AG08395 (cell line): ENCODE measurements around the gene PWWP2B.
A peak's percentile ranks its signal among the peaks of the same experiment; 100 is the strongest.

Experiments used
- DNase-seq: peaks from one replicate; pipeline ENCODE4 v3.0.0; 2012; ENCODE audit warnings: mixed read lengths, low spot score

Gene PWWP2B

DNA sequence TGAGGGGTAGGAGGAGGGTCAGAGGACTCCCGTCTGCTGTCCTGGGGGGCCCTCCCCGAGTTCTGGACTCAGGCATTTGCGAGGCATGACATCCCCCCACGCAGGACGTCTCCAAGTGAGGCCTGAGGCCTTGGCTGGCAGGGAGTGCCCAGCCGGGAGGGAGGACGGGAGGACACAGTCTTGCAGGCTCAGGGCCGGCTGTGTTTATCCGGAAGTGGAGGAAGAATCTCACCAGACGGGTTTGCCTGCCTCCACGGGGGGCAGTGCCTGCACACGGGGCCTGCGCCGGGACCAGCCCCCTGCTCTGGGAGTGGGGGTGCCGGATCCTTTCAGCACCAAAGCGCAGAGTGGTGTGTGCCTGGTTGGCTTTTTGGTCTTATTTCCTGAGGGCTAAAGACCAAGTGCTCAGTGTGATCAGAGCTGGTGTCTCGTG, 10.9 kb downstream of the PWWP2B start:
- peak; percentile 64 for DNase-seq

DNA sequence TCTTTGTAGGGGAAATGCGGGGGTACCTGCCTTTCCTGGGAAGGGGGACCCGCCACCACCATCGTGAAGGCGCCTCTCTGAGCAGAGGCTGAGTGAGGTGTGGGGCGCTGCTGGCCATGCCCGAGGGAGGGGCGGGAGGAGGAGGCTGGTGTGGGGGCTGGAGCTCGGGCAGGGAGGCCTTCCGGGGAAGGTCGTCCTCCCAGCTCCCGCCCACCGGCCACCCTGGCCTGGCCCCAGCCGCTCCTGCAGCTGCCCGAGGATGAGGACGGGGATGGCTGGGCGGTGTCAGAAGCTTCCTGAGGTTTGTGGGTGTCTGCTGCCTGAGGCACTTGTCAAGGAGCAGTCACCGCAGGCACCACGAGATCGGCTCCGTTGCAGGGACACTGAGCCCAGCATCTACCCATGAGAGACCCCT, 11.4 kb downstream of the PWWP2B start:
- peak; percentile 20 for DNase-seq

DNA sequence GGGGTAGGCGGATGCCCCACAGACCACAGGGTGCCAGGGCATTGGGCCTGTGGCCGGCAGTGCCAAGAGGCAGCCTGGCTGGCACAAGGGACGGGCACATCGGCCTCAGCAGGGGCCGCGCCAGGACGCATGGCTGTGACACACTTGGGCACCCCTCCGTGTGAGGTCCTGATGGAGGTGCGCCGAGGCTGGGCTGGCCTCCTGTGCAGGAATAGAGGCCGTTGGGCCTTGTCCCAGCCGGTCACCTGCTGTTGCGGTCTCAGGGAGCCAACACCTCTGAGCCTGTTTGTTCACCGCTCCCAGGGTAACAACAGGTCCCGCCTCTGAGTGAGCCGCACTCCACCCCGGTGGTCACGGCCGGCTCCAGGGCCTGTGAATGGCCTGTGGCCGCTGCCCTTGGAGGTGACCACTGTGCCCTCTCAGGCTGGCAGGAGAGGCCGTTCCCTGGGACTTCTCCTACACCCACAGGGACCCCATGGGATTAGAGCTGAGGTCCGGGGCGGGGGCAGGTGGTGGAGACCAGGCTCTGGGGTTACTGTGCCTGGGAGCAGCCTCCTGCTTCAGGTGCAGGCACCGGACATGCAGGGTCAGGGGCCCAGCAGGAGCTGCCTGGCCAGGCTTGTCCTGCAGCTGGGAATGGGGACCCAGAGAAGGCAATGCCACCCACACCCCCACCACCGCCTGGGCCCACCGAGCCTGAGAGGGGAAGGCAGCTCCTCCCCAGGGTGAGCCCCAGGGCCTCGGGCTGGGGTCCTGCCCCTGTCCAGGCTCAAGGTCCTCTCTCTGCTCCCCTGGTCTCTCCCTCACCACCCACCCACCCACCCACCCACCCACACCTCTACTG, 12.0 kb downstream of the PWWP2B start:
- DNase-seq: no peak

GRCh38 chr10:132409667-132410028, 12.6 kb downstream of the PWWP2B start:
- no peak for DNase-seq

DNA sequence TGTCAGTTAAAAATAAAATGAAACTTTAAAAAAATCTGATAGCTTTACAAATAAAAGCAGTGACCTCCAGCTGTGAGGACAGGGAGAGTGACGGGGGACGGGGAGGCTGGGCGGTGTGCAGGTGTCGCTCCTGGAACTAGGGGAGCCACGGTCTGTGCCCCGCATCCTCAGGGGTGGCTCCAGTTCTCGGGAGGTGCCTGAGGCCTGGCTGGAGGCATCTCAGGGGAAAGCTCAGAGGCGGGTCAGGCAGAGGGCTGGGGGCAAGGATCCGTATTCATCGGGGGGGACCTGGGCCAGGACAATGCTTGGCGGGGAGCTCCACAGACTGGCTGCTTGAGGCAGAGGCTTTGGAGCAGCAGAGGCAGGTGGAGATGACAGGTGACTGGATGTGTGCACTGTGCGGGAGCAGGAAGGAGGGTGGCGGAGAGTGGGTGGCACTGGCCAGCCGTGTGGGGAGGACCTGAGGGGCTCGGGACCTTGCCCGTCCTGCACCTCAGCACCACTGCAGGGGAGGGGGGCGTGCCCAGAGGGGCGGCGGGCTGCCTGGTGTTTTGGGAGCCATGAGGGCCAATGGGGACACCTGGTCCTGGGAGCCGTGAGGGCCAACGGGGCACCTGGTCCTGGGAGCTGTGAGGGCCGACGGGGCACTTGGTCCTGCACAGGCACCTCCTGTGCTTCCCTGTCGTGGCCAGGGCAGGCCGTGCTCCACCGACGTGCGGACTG, 13.2 kb downstream of the PWWP2B start:
- DNase-seq: no peak

DNA sequence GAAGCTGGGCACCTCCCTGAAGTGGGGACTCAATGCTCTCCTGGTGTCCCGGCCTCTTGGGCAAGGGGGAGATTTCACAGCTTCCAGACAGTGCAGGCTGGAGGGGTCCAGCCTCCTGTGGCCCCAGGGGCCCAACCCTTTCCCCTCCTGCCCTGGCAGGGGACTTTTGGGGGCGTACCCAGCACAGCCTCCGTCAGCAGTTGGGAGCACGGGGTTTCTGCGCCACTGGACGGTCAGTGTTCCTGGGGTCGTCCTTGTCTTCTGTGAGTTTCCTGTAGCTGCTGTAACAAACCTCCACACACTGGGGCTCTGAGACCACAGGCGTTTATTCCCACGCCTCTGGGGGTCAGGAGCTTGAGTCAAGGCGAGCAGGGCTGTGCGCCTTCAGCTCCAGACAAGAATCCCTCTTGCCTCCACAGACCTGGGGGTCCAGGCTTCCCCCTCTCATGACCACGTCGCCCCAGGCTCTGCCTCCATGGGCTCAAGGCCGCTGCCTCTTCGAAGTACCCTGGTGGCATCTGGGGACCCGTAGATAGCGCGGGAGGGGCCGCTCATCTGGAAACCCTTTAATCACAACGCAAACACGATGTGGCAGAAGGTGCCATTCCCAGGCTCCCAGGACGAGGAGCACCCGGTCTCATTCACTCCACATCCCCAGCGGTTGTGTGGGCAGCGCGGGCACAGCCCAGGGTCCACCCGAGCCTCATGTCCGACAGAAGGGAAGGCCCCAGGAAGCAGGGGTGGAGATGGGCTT, 14.0 kb downstream of the PWWP2B start:
- no peak for DNase-seq

DNA sequence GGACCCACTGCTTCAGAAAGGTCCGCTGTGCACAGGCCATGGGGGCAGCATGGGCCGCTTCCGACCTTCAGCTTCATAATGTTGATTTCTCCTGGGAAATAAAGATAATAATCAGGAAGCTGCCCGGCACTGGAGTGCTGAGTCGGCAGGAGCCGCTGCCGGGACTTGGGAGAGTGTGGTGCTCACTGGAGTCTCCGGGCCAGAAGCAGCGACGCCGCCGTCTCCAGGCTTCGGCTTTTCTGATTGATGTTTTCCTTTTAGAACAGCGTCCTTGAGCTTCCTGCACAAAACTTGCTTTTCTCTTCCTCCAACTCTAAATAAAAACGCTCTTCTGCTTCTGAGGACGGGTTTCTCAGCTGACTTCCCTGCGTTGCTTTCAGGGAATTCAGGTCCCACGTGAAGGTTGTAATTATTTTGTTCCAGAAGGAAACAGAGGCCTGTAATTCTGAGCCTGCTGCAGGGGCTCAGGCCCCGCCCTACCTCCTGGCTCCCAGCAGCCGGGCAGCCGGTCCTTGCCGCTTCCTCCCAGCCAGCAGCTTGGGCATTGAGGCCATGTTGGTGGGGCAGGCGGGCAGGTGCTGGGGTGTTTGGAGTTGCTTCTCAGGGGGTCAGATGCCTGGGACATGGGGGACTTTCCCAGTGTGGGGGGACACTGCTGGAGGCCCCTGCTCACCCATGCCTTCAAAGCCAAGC, 14.7 kb downstream of the PWWP2B start:
- DNase-seq: peak; percentile 73

DNA sequence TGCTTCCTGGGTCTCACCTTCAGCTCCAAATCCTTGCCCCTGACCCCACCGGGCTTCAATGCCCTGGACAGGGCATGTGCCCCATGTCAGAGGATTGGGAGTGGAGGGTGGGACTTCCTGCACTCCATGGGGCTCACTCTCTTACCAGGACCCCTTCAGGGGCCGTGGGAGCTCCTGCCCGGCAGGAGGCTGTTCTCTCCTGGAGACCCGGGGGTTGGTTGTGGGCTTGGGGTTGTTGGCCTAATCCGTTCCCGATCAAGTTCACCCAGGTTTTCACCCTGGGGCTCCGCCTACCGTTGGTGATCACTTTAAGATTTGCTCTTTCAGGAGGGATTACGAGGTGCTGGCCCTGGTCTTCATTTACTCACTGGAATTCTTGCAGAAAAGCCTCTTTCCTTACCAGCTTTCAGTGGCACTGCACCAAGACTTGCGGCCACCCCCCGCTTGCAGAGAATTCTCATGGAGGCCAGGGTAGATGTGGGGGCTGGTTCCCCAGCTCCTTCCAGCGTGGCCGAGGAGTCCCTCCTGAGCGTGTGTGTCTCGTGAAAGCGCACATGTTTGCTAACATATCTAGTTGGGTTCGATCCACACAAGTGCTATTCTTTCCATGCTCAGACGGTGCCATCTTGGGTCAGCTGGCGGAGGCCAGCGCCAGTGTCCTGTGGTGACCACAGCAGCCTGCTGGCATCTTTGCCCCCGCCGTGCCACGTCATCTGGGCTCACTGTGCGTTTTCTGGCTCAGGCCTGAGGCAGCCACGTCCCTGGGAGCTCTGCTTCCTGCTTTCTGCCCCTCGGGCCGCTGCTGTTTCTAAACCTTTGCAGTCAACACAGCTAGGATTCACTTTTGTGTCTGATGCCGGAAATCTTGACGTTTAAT, 15.6 kb downstream of the PWWP2B start:
- no peak for DNase-seq

GRCh38 chr10:132413226-132414205, 16.5 kb downstream of the PWWP2B start:
- DNase-seq: peak; percentile 41

DNA sequence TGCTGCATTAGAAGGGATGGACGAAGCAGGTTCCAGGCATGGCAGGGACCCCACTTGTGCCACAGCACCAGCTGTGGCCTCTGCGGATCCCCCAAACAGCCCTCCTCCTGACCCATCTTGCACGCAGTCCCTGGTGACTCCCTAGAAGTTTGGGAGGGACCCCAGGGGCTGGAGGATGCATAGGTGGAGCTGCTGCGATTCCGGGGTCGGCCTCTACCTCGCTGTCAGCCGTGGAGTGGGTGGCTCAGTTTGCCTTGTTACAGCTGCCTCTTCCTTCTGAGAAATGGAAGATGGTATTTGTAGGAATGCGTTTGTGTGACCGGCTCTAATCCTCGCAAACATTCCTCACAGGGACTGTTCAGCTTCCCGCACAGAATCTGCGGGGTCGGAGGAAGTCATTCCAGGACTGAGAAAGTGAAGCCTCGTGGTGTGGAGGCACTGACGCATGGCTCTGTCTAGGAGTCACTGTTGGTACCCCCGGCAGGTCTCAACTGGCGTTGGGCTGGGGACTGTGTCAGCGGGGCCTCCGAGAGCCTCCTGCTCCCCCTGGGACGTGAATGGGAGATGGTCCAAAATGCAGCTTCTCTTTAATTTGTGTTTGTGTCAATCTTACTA, 17.5 kb downstream of the PWWP2B start:
- DNase-seq: no peak

DNA sequence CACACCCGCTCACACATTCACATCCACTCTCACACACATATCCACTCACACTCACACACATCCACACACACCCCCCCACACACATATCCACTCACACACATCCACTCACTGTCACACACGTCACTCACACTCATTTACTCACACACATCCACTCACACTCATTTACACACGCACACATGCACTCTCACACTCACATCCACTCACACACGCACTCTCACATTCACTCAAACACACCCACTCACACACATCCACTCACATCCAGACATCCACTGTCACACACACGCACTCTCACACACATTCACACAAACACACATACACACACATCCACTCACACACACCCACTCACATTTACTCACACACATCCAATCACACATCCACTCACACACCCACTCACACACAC, 18.3 kb downstream of the PWWP2B start:
- no peak for DNase-seq

- DNase-seq: no peak
Measured at GRCh38 chr10:132415956-132416355, 19.0 kb downstream of the PWWP2B start.

GRCh38 chr10:132416566-132417256, 19.7 kb downstream of the PWWP2B start:
- no peak for DNase-seq

DNA sequence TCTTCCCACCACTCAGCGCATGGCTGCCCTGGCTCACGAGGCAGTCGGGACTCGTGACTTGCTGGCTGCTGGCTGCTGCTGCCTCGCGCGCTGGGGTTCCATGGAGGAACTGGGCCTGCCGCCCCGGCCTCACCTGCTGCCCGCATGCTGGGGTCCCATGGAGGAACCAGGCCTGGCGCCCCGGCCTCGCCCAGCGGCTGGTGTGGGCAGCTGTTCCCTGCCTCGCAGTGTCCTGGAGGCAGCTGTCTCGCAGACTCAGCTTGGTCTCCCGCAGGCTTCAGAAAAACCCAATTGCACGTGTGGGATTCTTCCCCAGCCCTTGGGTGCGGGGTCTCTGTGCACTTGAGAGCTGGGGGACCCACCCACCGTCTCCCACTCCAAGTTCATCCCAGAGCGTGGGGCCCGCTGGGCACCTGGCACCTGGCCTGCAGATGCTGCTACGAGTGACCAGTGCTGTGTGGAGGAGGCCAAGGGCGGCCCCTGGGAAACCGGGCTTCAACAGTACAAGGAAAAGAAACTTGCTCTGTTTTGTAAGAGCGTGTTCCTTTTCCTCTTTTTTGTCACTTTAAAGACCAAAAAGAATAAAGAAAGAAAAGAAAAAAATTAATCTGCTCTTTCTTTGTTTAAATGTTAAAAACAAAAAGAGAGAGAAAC, 20.4 kb downstream of the PWWP2B start:
- DNase-seq: no peak

DNA sequence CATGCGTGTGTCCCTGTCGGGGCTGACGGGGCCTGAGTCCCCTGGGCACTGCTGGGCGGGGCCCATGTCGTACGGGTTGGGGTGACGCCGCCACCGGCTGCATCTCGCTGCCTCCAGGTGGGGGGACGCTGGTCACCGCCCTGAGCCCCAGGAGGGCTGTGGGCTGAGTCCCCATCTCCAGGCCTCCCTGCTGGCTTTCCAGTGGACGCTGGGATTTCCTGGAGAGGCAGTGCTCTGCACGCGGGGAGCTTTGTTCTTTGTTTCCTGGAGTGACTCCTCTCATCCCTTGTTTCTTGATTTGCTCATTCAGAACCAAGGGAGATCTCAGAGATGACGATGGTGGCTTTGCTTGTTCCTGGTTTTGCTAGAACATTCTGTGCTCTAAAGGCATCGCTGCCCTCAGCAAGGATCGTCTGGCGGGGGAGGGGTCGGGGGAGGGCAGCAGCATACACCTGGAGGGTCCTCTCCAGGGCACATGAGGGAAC, 21.0 kb downstream of the PWWP2B start:
- no peak for DNase-seq

- no peak for DNase-seq
Measured at GRCh38 chr10:132418527-132419416, 21.8 kb downstream of the PWWP2B start.
